NCI-H1048 (cell line): ENCODE data around the gene TPSB2.
"Not testable (repeated sequence)": the region's sequence is repeated elsewhere in the genome, so short reads cannot be mapped to it uniquely, and the experiment has no call there.

Experiments
- DNase-seq: peaks from one replicate; lab custom pipeline; 2025; lab: John Stamatoyannopoulos, UW

Gene TPSB2

DNA sequence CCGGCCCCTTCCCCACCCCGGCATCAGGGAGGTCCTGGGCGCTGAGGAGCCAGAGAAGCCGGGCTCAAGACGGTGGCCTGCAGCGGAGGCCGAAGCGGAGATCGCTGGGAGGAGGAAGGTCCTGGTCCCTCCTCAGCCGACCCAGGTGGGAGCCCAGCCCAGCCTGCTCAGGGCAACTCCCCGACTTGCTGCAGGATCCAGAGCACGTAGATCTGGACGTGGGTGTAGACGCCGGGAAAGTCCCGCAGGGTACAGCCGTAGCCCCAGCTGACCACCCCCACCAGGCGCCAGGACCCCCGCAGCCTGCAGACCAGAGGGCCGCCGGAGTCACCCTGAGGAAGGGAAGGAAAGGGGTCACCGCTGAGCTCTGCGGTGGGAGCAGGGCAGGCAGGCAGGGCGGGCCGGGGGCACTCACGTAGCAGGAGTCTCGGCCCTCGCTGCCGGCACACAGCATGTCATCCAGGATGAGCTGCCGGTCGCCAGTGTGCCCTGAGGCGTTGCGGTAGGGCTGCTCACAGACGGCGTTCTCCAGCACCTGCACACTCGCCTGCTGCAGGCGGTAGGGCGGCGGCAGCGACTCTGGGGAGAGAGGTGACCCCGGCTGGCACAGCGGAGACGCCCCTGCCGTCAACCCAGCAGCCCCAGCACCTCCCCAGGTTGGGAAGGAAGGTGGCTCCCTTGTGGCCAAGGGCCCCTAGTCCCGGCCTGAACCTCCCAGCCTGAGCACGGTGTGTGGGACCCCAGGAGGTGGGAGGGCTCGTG is 31.3 kb upstream of the TPSB2 start:
- DNase-seq, result no peak

DNA sequence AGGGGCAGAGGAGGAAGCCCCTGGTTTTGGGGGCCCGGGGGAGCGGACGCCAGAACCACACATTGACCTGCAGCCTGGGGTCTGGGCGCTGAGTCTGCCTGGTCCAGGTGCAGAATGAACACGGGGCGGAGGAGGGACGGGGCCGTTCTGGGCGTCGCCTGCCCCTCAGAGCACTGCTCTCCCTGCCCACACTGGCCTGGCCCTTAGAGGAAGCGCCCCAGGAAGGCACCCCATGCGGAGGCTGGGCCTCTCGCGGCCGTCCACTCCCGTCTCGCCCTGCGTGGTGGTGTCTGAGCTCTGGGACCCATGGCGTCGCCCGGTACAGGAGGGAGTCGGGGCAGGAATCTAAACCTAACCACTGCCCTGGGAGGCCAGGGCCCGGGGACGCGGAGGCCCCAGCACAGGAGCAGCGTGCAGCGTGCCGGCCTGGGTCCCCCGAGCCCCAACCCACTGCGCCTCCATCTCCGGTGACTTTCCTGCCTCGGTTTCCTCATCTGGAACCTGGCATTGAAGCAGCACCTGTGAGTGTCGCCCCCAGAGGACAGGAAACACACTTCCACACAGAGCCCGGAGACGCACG is 30.2 kb upstream of the TPSB2 start:
- no peak for DNase-seq

DNA sequence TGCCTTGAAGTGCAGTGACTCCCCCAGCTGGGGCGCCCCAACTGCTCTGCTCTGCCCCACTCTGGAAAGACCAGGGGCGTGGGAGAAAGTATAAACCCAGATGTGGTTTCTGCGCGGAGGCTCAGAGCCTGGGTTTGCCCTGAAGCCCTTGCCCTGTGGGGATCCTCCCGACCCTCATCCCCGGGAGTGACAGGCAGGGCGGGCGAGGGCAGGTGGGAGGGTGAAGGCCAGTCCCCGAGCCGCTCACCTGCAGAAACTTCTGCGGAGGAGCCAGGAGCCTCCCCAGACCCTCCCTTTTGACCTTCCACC is 29.7 kb upstream of the TPSB2 start:
- DNase-seq, result no peak

DNA sequence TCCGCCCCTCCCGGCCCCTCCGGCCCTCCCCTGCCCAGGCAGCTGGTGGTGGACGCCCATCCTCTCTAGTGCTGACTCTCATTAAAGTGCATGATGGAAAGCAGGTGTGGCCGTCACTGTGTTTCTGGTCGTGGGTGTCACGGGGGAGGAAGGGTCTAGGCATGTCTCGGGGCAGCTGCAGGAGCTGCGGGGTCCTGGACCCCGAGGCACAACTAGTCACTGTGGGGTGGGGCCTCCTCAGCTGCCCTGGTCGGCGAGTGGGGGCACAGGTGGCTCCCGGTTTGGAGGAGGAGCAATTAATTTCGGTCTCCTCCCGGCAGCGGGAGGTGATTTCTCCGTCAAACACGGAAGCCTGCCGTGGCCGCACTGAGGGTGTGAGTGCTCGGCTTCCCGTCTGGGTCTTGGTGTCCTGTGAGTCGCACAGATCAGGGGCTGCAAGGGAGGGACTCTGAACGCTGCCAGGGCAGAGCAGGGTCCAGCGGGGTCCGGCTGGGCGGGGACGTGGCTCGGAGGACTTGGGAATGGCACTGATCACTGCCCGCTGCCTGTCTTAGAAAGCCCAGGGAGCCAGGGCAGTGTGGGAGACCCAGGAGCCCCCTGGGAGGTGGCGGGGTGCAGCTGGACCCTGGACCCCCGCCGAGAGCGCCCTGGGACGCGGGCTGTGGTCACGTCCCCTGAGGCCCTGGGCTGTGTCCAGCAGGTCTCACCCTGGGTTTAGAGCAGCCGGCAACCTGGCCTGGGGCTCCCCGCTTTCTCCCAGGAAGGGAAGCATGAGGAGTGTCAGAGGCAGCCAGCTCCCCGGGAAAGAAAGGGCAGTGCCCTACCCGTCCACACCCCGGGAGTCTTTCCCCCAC is 29.1 kb upstream of the TPSB2 start:
- DNase-seq, result no peak

DNA sequence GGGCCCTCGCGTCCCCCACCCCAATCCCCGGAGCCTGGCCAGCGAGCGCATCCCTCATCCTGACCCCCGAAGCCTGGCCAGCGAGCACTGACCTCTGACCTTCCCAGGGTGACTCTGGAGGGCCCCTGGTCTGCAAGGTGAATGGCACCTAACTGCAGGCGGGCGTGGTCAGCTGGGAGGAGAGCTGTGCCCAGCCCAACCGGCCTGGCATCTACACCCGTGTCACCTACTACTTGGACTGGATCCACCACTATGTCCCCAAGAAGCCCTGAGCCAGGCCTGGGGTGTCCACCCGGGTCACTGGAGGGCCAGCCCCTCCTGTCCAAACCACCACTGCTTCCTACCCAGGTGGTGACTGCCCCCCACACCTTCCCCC is 28.2 kb upstream of the TPSB2 start:
- DNase-seq, result no peak

DNA sequence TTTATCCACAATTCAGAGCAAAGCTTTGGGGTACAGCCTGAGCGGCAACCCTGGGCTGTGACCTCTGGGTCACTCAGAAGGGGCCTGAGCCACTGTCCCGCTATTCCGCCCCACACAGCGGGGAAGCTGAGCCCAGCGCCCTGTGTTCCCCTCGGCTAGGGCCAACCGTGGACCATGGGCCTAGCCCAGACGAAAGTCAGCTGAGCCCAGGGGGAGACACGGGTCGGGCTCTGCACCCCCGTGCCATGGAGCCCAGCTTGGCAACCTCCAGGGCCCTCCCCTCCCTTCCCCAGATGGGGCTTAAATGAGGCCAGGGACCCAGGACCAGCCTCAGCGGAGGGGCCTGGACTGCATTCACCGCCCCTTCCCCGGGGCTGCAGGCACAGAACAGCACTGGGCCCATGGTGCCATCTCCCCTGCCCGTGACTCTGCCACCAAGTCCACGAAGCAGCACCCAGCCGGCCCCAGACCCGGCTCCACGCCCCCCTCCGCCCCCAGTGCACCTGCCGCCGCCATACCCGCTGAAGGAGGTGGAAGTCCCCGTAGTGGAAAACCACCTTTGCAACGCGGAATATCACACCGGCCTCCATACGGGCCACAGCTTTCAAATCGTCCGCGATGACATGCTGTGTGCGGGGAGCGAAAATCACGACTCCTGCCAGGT is 27.7 kb upstream of the TPSB2 start:
- no peak for DNase-seq

DNA sequence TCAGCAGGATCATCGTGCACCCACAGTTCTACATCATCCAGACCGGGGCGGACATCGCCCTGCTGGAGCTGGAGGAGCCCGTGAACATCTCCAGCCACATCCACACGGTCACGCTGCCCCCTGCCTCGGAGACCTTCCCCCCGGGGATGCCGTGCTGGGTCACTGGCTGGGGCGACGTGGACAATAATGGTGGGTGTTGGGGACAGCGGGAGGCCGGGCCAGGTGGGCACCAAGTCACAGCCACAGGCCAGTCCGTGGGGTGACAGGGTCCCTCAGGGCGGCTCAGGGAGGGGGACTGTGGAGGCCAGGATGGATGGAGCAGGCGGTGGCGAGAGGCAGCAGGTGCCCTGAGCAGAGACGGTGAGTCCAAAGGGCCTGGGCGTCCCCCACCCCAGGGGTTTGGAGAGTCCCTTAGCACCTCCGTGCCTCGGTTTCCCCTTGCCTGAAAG is 26.9 kb upstream of the TPSB2 start:
- no peak for DNase-seq

DNA sequence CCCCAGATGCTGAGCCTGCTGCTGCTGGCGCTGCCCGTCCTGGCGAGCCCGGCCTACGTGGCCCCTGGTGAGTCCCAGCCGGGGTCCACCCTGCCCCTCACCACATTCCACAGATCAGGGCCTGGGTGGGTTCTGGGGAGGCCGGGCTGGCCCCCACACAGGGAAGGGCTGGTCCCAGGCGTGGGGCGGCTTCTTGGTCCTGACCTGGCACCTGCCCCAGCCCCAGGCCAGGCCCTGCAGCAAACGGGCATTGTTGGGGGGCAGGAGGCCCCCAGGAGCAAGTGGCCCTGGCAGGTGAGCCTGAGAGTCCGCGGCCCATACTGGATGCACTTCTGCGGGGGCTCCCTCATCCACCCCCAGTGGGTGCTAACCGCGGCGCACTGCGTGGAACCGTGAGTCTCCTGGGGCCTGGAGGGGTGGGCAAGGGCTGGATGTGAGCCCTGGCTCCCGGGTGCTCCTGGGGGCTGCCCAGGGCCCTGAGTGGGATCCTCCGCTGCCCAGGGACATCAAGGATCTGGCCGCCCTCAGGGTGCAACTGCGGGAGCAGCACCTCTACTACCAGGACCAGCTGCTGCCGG is 26.4 kb upstream of the TPSB2 start:
- not testable (repeated sequence) for DNase-seq

DNA sequence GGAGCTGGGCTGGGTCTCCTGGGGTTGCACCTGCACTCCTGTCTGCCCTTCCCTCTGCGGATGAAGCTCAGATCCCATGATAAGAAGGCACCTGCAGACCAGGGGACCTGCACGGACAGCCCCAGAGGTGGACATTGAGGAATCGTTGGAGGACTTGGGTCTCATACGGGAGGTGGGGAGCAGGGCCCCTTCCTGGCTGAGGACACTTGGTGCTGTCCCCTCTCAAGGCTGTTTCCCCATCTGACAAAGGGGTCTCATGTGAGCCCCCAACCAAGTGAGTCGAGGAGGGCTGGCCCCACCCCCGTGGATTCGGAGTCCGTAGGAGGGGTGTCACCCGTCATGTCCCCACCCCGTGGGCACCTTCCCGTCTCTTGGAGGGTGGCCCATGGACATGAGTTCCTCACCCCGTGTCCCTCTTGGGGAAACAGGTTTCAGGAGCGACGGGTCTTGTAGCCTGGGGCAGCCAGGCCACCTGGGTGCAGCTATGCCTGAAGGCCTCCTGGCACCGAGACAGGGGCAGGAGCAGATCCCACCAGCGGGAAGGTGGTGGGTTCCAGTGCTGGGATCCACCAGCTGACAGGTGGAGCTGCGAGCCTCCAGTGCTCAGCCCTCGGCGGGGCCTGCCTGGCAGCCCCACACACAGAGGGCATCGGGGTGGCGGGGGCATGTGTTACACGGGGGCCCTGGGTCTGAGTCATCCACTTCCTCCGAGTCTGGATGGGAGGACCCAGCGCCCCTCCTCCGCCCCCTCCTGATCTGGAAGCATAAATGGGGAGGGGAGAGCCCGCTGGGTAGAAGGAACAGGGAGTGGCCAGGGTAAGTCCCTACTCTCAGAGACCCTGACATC is 25.5 kb upstream of the TPSB2 start, which contains the start of gene TPSD1:
TPSD1 (plus strand) TSS at position 794 of the 847 bp plus-strand sequence. CDS start 212 bp downstream, outside the sequence.
- not testable (repeated sequence) for DNase-seq

DNA sequence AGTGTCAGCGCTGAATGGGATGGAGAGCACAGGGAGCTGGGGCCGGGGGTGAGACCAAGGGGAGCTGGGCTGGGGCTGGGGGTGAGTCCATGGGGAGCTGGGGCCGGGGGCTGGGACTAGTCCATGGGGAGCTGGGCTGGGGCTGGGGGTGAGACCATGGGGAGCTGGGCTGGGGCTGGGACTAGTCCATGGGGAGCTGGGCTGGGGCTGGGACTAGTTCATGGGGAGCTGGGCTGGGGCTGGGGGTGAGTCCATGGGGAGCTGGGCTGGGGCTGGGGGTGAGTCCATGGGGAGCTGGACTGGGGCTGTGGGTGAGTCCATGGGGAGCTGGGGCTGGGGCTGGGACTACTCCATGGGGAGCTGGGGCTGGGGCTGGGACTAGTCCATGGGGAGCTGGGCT is 24.8 kb upstream of the TPSB2 start:
- DNase-seq, result not testable (repeated sequence)

DNA sequence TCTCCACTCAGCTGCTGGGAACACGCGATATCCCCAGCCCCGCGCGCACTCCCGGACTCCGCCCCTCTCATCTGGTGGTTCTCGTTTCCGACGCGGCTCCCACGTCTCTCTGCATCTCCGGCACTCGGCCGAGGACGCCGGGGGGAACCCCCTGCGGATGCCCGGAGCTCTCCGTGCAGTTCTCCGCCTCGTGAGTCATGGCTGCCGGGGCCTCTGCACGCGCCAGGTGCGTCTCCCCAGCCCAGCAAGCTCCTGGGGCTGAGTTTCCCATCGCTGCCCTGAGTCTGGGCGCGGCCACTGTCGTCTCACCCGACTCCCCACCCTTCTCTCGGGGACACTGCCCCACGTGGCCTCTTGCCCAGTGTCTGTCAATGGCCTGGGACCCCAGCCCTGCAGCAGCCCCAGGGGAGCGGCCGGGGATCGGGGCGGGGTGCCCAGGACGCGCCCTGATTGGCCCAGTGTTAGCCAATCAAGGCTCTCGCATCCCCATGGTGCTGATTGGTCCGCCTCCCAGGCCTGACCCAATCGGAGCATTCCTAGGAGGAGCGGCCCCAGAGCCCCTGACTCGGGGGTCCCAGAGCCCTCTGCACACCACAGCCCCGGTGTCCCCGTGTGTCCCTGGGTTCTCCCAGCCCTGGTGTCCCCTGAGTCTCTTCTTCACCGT is 23.8 kb upstream of the TPSB2 start:
- not testable (repeated sequence) for DNase-seq

DNA sequence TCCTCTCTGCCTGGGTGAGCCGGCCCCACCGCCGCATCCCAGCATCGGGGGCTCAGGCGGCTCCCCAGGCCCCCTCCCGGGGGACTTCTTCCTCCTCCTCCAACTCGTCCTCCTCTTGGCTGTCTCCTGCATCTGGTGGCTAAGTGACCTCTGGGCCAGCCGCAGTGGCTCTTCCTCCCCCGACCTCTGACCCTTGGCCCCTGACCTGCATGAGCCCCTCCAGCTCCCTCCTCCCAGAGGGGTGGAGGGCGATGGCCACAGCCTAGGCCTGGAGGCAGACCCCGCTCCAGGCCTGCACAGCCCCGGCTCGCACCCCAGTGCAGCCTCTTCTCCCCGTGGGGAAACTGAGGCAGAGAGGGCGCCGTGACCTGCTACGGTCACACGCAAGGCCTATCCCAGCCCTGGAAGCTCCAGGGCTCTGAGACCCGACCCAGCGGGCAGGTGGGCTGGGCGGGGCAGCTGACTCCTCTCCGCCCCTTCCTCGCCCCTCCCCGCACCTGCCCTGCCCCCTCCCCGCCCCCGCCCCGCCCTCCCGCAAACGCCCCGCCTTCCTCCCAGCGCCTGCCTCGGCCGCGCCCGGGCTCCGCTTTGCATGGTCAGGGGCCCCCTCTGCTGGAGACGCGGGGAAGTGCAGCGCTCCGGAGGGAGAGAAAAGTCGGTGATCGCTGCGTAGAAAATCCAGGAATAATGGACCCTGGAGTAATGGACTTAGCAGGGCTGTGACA is 19.2 kb upstream of the TPSB2 start:
- not testable (repeated sequence) for DNase-seq

DNA sequence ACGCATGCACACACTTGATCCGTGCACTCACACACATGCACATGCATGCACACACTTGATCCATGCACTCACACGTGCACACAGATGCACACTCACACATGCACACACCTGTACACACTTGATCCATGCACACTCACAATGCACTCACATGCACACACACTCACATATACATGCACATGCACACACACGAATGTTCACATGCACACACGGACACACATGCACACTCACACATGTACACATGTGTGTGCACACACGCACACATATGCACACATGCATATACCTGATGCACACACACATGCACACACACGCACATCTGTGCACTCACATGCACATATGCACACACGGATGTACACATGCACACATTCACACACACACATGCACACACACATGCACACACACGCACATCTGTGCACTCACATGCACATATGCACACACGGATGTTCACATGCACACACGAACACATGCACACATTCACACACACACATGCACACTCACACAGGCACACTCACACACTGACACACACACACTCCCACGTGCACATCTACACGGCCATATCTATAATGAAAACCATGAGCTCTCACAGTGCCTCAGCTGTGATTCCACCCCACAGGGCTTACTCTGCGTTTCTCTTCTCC is 18.0 kb upstream of the TPSB2 start:
- DNase-seq, result not testable (repeated sequence)

DNA sequence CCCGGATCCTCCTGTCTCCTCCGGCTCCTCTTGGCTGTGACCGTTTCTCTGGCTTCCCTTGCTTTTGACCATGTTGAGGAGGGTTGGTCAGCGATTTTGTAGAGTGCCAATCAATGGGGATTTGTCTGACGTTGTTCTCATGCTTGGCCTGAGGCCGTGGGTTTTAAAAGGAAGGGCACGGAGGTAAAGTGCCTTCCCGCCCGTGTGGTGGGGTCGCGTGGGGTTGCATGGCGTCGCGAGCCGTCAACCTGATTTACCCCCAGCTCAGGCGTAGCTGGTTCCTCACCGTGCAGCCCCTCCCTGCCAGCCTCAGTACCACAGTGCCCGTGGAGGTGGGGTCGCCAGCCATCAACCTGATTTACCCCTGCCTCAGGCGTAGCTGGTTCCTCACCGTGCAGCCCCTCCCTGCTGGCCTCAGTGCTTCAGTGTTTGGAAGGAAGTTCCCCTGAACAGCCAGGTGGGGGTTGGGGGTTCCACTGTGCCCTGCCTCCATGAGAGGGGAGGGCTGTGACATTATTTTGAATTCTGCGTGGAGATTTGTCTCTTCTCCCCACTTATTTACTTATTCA is 15.6 kb upstream of the TPSB2 start:
- no peak for DNase-seq

DNA sequence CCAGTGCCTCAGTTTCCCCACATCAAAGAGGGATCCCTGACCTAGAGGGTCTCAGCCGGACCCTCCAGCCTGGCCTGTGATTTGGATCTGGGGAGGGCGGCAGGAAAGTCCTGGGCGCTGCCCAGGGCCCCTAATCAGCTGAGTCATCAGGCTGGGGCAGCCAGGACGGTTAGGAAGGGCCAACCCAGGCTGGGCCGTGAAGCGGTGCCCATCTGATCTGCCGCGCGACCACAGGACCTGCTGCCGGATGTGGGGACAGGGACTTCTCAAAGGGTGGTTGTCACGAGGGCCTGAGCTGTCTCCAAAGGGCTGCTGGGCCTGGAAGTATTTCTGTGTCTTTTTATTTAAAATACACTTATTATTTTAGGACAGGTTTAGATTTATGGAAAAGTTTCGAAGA is 14.9 kb upstream of the TPSB2 start:
- no peak for DNase-seq

DNA sequence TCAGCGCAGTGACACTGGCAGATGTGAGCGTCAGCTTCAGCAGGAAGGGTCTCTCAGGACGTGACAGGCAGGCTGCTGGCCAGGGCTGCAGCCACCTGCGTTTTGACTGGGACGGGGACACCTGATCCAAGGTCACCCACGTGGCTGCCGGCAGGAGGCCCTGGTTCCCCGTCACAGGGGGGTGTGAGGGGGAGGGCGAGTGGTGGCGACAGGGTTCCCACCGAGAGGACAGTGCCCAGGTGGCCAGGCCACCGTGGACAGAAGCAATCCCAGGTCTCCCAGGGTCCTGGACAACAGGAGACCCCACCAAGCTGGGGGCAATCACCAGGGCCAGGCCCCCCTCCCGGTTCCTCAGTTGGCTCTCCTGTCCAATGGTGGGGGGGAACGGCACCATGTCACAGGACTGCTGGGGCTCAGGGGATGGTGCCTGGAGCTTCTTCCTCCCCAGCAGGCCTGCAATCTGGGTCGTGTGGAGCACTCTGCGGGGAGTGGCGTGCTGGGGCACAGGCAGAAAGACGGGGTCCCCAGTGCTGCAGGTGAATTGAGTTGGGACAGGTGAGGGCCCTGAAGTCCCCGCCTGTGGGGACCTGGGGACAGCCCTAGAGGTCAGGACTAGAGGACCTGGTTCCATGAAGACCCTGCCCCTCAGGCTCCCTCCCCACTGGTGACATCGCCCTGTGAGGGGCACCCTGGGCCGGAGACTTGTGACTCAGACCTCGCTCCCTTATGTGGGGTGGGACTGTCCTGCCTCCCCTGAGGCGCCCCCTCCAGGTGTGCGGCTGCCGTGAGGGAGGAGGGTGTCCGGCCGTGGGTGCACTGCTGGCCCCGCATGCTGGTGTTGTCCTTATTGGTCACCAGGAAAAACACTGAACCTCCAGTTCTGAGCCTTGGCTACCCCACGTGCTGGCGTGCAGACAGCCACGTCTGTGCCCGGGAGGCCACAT is 14.2 kb upstream of the TPSB2 start:
- DNase-seq, result not testable (repeated sequence)

DNA sequence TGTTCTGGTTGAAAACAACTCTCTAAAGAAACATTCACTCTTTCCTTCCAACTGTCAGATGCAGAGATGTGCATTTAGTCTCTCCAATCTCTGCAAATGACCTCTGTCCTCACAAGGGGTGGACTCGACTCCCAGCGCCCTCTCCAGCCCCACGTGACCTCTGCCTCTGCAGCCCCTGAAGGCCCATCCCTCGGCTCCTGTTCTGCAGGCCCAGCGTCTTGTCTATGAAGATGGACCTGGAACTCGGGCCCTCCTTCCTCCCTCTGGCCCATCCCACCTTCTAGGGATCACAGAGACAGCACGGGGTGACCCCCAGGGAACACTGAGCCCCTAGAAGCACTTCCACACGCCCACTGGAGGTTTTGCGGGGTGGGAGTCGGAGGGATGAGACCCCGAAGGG is 13.4 kb upstream of the TPSB2 start:
- not testable (repeated sequence) for DNase-seq

DNA sequence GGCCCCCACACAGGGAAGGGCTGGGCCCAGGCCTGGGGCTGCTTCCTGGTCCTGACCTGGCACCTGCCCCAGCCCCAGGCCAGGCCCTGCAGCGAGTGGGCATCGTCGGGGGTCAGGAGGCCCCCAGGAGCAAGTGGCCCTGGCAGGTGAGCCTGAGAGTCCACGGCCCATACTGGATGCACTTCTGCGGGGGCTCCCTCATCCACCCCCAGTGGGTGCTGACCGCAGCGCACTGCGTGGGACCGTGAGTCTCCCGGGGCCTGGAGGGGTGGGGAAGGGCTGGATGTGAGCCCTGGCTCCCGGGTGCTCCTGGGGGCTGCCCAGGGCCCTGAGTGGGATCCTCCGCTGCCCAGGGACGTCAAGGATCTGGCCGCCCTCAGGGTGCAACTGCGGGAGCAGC is 11.1 kb upstream of the TPSB2 start:
- DNase-seq, result not testable (repeated sequence)
